ENCODE results near the gene BANP. TPM values are rescaled to one million over a fixed set of nuclear protein-coding genes. Genes with fewer than 3 reads are reported as not detected.
"Not testable (repeated sequence)": the region's sequence is repeated elsewhere in the genome, so short reads cannot be mapped to it uniquely, and the experiment has no call there.

The BANP gene
- total and polyA plus RNA-seq, 2 of the 8 experiments (the other 6 are each of a cell fraction or from before 2014, with no cell fraction given), result 25.8 to 39.8 TPM

GRCh38 chr16:88098731-88099562 is 147.7 kb downstream of the BANP start:
- H4K91ac ChIP-seq (replicated peaks; ENCODE audit: insufficient read length, low read length); H4K8ac ChIP-seq (ENCODE audit: extremely low read depth, insufficient read depth, low read length); H3K27ac ChIP-seq (ENCODE audit: low read depth, low read length); H2AK5ac ChIP-seq (ENCODE audit: low read depth, low read length); H2BK5ac ChIP-seq (ENCODE audit: low read depth, low read length); H3K27me3 ChIP-seq (replicated peaks in 1 of 4; ENCODE audit: control insufficient read depth in 3 of 4, extremely low read depth in 1 of 4, insufficient read depth in 3 of 4, low read length in 3 of 4); H2BK12ac ChIP-seq (ENCODE audit: low read depth, low read length); H3K36me3 ChIP-seq (ENCODE audit: control insufficient read depth in 2 of 4, insufficient read depth in 4 of 4, low read length in 3 of 4); H3K4me3 ChIP-seq (ENCODE audit: extremely low read depth in 1 of 4, insufficient read depth in 2 of 4, low read depth in 3 of 4, low read length in 4 of 4); H3K79me2 ChIP-seq (ENCODE audit: control insufficient read depth in 1 of 2, insufficient read depth in 2 of 2, low read length in 2 of 2); H3K23ac ChIP-seq (ENCODE audit: insufficient read length); H4K20me1 ChIP-seq (replicated peaks in 1 of 2; ENCODE audit: control insufficient read depth in 1 of 2, insufficient read depth in 2 of 2, low read length in 2 of 2); FAIRE-seq; H3K4me2 ChIP-seq (ENCODE audit: insufficient read depth in 1 of 2, low read depth in 2 of 2, low read length in 2 of 2); H3K18ac ChIP-seq (ENCODE audit: extremely low read depth, low read length); H3K56ac ChIP-seq (replicated peaks; ENCODE audit: insufficient read length, low read depth, low read length); H2BK20ac ChIP-seq (ENCODE audit: low read length); H2BK15ac ChIP-seq (ENCODE audit: low read length); H4K5ac ChIP-seq (ENCODE audit: insufficient read length, low read depth, low read length); H3K14ac ChIP-seq (ENCODE audit: insufficient read length); H3K9me3 ChIP-seq (ENCODE audit: insufficient read depth in 2 of 2, low read depth in 1 of 2, low read length in 1 of 2); DNase-seq (ENCODE audit: low read depth in 1 of 2, low spot score in 2 of 2); H3K9ac ChIP-seq (replicated peaks in 1 of 4; ENCODE audit: extremely low read depth in 1 of 4, low read depth in 3 of 4, low read length in 3 of 4); POLR2A ChIA-PET (ENCODE audit: partially characterized antibody); H3K4me1 ChIP-seq (replicated peaks in 1 of 4; ENCODE audit: control insufficient read depth in 3 of 4, insufficient read depth in 4 of 4, low read length in 3 of 4); H2BK120ac ChIP-seq (replicated peaks; ENCODE audit: low read depth, low read length); H3K23me2 ChIP-seq (ENCODE audit: low read depth, low read length); H3K79me1 ChIP-seq (ENCODE audit: low read depth, low read length); H2AFZ ChIP-seq (ENCODE audit: low read length); H3K4ac ChIP-seq (replicated peaks; ENCODE audit: insufficient read length, low read depth, low read length): not testable (repeated sequence)
- 85% methylated on average over 22 of the region's 25 CpGs; no CpG with 5 or more reads in 1 of the 2 experiments for WGBS, 2 experiments (ENCODE audit: extremely low coverage in 1 of 2, insufficient coverage in 1 of 2, insufficient read length in 1 of 2, insufficient replicate concordance in 2 of 2, low coverage in 1 of 2, low lambda C conversion rate in 2 of 2, missing lambda C conversion rate in 1 of 2)
- TF ChIP-seq RAD21 (IDR thresholded peaks at IDR 0.05 in 1 of 2, conservative IDR thresholded peaks at IDR 0.05 in 1 of 2; ENCODE audit: low read depth in 2 of 2, low read length in 2 of 2), result peak in 1 of 2 experiments; percentile 9; a peak in 2 of 4 replicates
- peak in 2 of 3 experiments; percentile 49 to 70; a peak in 3 of 4 replicates for TF ChIP-seq CTCF (IDR thresholded peaks at IDR 0.05; ENCODE audit: control extremely low read depth in 1 of 3, insufficient read depth in 1 of 3, low read depth in 1 of 3, low read length in 3 of 3)
- CTCF ChIA-PET (ENCODE audit: partially characterized antibody), result interaction anchor here (0.8 to 1.2 kb wide), 2 partner anchors 27 to 191 kb away, joined by 3 read pairs; no protein-coding TSS in a partner anchor
